Right lobe of liver (tissue), 4 donors: Measurements from ENCODE around the gene ZNF48.

Experiments
- CTCF ChIP-seq, 4 donors: fragments of 200-600 bp in 3 of 4; fragments of 450-650 bp in 1 of 4; IDR thresholded peaks; one replicate each; pipeline versions ENCODE4 v1.5.1 to v1.8.0; 2016 to 2022; ENCODE audit warnings: antibody characterized with exemption in 4 of 4, mild to moderate bottlenecking in 2 of 4
- POLR2A ChIP-seq: fragments of 450-650 bp; IDR thresholded peaks from one replicate; pipeline ENCODE4 v1.6.1; 2017; ENCODE audit warnings: antibody characterized with exemption, mild to moderate bottlenecking
- donor health status: DM: no; HTN: no; CAD: no.
- donor health status: DM: no; HTN: no; CAD: no.
- donor health status: DM: no; HTN: yes; CAD: no.

DNA sequence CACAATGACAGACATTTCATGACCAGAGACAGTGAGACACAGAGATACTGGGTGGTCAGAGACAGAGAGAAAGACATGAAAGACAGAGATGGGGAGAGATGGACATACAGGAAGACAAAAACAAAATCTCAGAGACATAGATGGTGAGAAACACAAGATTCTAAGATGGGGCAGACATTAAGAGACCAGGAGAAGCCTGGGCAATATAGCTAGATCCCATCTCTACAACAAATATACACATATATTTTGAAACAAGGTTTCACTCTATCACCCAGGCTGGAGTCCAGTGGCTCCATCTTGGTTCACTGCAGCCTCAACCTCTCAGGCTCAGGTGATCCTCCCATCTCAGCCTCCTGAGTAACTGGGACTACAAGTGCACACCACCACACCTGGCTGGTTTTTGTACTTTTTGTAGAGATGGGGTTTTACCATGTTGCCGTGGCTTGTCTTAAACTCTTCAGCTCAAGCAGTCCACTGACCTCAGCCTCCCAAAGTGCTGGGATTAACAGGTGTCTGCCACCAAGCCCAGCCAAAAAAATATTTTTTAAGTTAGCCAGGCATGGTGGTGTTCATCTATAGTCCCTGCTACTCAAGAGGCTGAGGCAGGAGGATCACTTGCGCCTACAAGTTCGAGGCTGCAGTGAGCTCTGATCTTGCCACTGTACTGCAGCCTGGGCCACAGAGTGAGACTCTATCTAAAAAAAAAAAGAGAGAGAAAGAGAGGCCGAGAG, 15.0 kb upstream of the ZNF48 start:
- TF ChIP-seq CTCF (IDR thresholded peaks at IDR 0.05) (no peak), POLR2A (no peak)
